Neural cell (in vitro differentiated cells): ENCODE results near the gene SUMO2. TPM values are rescaled to one million over a fixed set of nuclear protein-coding genes. Genes with fewer than 3 reads are reported as not detected.

Source experiments
- H2AFZ ChIP-seq: fragments of 200-600, 300-800 bp; sonication (generic), shearing (Covaris generic); 2 replicates; pipeline ENCODE4 v1.6.0; 2014; ENCODE audit warnings: low read depth, mild to moderate bottlenecking, antibody characterized with exemption, low read length, moderate library complexity
- H3F3A ChIP-seq: fragments of 200-600 bp; shearing (Covaris generic); 2 replicates; pipeline ENCODE4 v1.6.1; 2016; ENCODE audit warnings: mild to moderate bottlenecking, moderate library complexity, mixed read lengths, antibody characterized with exemption, low read length; ENCODE audit not compliant: insufficient read depth, poor library complexity, severe bottlenecking
- H3K27ac ChIP-seq: fragments of 200-600, 300-800 bp; sonication (generic), shearing (Covaris generic); 2 replicates; pipeline ENCODE4 v1.5.1; 2014; ENCODE audit warnings: mild to moderate bottlenecking, low read length, moderate library complexity
- H3K27me3 ChIP-seq: fragments of 300-800, 200-600 bp; sonication (generic), shearing (Covaris generic); 2 replicates; pipeline ENCODE4 v1.6.0; 2014; ENCODE audit warnings: mild to moderate bottlenecking, low read depth, low read length, moderate library complexity; ENCODE audit not compliant: insufficient read depth
- H3K36me3 ChIP-seq: fragments of 300-800, 200-600 bp; sonication (generic), shearing (Covaris generic); 2 replicates; pipeline ENCODE4 v1.5.1; 2014; ENCODE audit warnings: mild to moderate bottlenecking, antibody characterized with exemption, low read length, moderate library complexity; ENCODE audit not compliant: insufficient read depth
- H3K4me2 ChIP-seq: fragments of 300-800, 200-600 bp; sonication (generic), shearing (Covaris generic); 2 replicates; pipeline ENCODE4 v1.6.0; 2014; ENCODE audit warnings: mild to moderate bottlenecking, low read length
- H3K4me3 ChIP-seq: fragments of 300-800, 200-600 bp; sonication (generic), shearing (Covaris generic); 2 replicates; pipeline ENCODE4 v1.5.1; 2014; ENCODE audit warnings: mild to moderate bottlenecking, low read length, moderate library complexity
- H3K79me2 ChIP-seq: fragments of 200-600 bp; shearing (Covaris generic); replicated peaks from 2 replicates; pipeline ENCODE4 v1.6.0; 2014; ENCODE audit warnings: mild to moderate bottlenecking, low read length, moderate library complexity; ENCODE audit not compliant: insufficient read depth
- H3K9ac ChIP-seq: fragments of 300-800, 200-600 bp; sonication (generic), shearing (Covaris generic); 2 replicates; pipeline ENCODE4 v1.6.1; 2016; ENCODE audit warnings: mild to moderate bottlenecking, low read length, mixed read lengths
- H3K9me2 ChIP-seq: fragments of 200-600 bp; shearing (Covaris generic); 2 replicates; pipeline ENCODE4 v1.6.1; 2016; ENCODE audit warnings: mild to moderate bottlenecking, low read length, mixed read lengths; ENCODE audit not compliant: insufficient read depth
- H3K9me3 ChIP-seq: fragments of 200-600, 300-800 bp; sonication (generic), shearing (Covaris generic); 2 replicates; pipeline ENCODE4 v1.6.1; 2016; ENCODE audit warnings: mild to moderate bottlenecking, mixed run types, low read length, moderate library complexity, mixed read lengths
- H4K20me1 ChIP-seq: fragments of 200-600 bp; shearing (Covaris generic); 2 replicates; pipeline ENCODE4 v1.6.1; 2016; ENCODE audit warnings: mild to moderate bottlenecking, mixed run types; ENCODE audit not compliant: insufficient read depth
- CTCF ChIP-seq: fragments of 450-650 bp; IDR thresholded peaks from 2 replicates; pipeline ENCODE4 v1.5.1; 2014; ENCODE audit warnings: antibody characterized with exemption, mild to moderate bottlenecking, moderate library complexity; ENCODE audit not compliant: poor library complexity, severe bottlenecking
- EP300 ChIP-seq: fragments of 450-650 bp; conservative IDR thresholded peaks from 2 replicates; pipeline ENCODE4 v1.6.1; 2014; ENCODE audit warnings: antibody characterized with exemption, mild to moderate bottlenecking, moderate library complexity; ENCODE audit not compliant: poor library complexity, severe bottlenecking
- EZH2 ChIP-seq: fragments of 200-600, 300-800 bp; shearing (Covaris generic), sonication (generic); IDR thresholded peaks from 2 replicates; pipeline ENCODE4 v1.6.1; 2014; ENCODE audit warnings: antibody characterized with exemption, low read length, borderline replicate concordance, mild to moderate bottlenecking; ENCODE audit not compliant: insufficient read depth, poor library complexity, severe bottlenecking
- MXI1 ChIP-seq: fragments of 450-650 bp; conservative IDR thresholded peaks from 2 replicates; pipeline ENCODE4 v1.6.1; 2014; ENCODE audit warnings: antibody characterized with exemption, mild to moderate bottlenecking; ENCODE audit not compliant: poor library complexity, severe bottlenecking
- POLR2AphosphoS5 ChIP-seq: IDR thresholded peaks from 2 replicates; pipeline ENCODE4 v1.6.1; 2012
- RAD21 ChIP-seq: fragments of 450-650 bp; conservative IDR thresholded peaks from 2 replicates; pipeline ENCODE4 v1.6.1; 2014; ENCODE audit warnings: antibody characterized with exemption, mild to moderate bottlenecking, moderate library complexity
- REST ChIP-seq: IDR thresholded peaks from 2 replicates; pipeline ENCODE4 v1.6.1; 2012; ENCODE audit warnings: borderline replicate concordance
- SMC3 ChIP-seq: fragments of 450-650 bp; conservative IDR thresholded peaks from 2 replicates; pipeline ENCODE4 v1.6.1; 2014; ENCODE audit warnings: antibody characterized with exemption, mild to moderate bottlenecking, moderate library complexity; ENCODE audit not compliant: poor library complexity
- TAF1 ChIP-seq: IDR thresholded peaks from 2 replicates; pipeline ENCODE4 v1.6.1; 2012; ENCODE audit warnings: low read depth
- polyA plus RNA-seq: library from polyadenylated mRNA; depleted of rRNA; stranded (reverse); fragments of >200 nt; gene quantifications from 2 replicates; pipeline ENCODE4 v1.2.3, GENCODE V29; 2014

The SUMO2 gene
- polyA plus RNA-seq, 1 donor from 2014 or later, result 283 TPM

- Histone ChIP-seq H3K9me2 (no peaks in the 10 kb centered on the region), H2AFZ (peak overlapping the region; percentile 21), H3K4me3 (peak overlapping the region; percentile 100), H3K9ac (peak overlapping the region; percentile 100), H4K20me1 (peaks cover 17% of the 10 kb centered on the region), H3K79me2 (peaks cover 60% of the 10 kb centered on the region), H3K9me3 (no peaks in the 10 kb centered on the region), H3K27ac (peak overlapping the region; percentile 100), H3F3A (peaks cover 6% of the 10 kb centered on the region), H3K27me3 (no peaks in the 10 kb centered on the region), H3K4me2 (peak overlapping the region; percentile 82), H3K36me3 (peaks cover 6% of the 10 kb centered on the region)
- TF ChIP-seq RAD21 (no peak), CTCF (no peak), EZH2 (no peak), REST (peak; percentile 96), EP300 (no peak), SMC3 (peak; percentile 11), MXI1 (peak; percentile 91), POLR2AphosphoS5 (peak; percentile 57), TAF1 (peak; percentile 80)
Measured at GRCh38 chr17:75152922-75153779, 29.6 kb downstream of the SUMO2 start.

GRCh38 chr17:75152523-75152921 lies 30.2 kb downstream of the SUMO2 start:
- H3K79me2 ChIP-seq, result peaks cover 67% of the 10 kb centered on the region
- peak overlapping the region; percentile 82 for H3K4me2 ChIP-seq
- no peak for TF ChIP-seq CTCF
- no peak for TF ChIP-seq REST
- TF ChIP-seq MXI1, result no peak
- no peak for TF ChIP-seq POLR2AphosphoS5
- no peak for TF ChIP-seq SMC3
- H2AFZ ChIP-seq, result no peak overlapping the region
- H3K36me3 ChIP-seq, result peaks cover 6% of the 10 kb centered on the region
- H3F3A ChIP-seq, result peaks cover 6% of the 10 kb centered on the region
- no peaks in the 10 kb centered on the region for H3K27me3 ChIP-seq
- H3K27ac ChIP-seq, result peak overlapping the region; percentile 100
- H3K9me3 ChIP-seq, result no peaks in the 10 kb centered on the region
- H4K20me1 ChIP-seq, result peaks cover 23% of the 10 kb centered on the region
- no peaks in the 10 kb centered on the region for H3K9me2 ChIP-seq
- peak overlapping the region; percentile 100 for H3K9ac ChIP-seq
- H3K4me3 ChIP-seq, result peak overlapping the region; percentile 100
